HG03095 (cell line): Measurements from ENCODE around the gene MYOM3.

ENCODE experiments used
- ATAC-seq: cut with Tn5 transposase; IDR thresholded peaks from one replicate; pipeline ENCODE4 v1.9.1; 2021; ENCODE audit warnings: moderate library complexity; ENCODE audit not compliant: unreplicated experiment

Gene MYOM3

GRCh38 chr1:24117132-24117531 lies 5.2 kb upstream of the MYOM3 start:
- no peak for ATAC-seq

GRCh38 chr1:24114753-24115152 lies 2.8 kb upstream of the MYOM3 start:
- ATAC-seq = no peak

DNA sequence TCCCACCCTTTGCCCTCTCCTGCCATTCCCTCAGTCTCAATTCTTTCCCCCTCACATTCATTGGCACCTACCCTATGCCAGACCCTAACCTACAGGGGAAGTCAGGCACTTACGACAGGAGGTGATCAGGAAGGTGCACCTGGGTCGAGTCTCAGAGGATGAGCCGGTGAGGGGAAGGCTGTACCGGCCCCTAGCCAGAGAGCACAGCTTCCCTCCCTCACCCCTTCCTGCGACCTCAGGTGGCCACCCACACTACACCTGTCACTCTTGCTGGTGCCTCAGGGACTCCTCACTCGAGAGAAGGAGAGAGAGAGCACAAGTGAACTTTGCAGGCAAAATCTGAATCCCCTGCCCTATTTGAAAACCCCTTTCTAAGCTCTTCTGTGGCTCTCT lies 1.7 kb upstream of the MYOM3 start:
- no peak for ATAC-seq

GRCh38 chr1:24111262-24111995 lies 506 bp downstream of the MYOM3 start:
- no peak for ATAC-seq

- no peak for ATAC-seq
These were observed 1.2 kb downstream of the MYOM3 start for GRCh38 chr1:24110642-24111261.

DNA sequence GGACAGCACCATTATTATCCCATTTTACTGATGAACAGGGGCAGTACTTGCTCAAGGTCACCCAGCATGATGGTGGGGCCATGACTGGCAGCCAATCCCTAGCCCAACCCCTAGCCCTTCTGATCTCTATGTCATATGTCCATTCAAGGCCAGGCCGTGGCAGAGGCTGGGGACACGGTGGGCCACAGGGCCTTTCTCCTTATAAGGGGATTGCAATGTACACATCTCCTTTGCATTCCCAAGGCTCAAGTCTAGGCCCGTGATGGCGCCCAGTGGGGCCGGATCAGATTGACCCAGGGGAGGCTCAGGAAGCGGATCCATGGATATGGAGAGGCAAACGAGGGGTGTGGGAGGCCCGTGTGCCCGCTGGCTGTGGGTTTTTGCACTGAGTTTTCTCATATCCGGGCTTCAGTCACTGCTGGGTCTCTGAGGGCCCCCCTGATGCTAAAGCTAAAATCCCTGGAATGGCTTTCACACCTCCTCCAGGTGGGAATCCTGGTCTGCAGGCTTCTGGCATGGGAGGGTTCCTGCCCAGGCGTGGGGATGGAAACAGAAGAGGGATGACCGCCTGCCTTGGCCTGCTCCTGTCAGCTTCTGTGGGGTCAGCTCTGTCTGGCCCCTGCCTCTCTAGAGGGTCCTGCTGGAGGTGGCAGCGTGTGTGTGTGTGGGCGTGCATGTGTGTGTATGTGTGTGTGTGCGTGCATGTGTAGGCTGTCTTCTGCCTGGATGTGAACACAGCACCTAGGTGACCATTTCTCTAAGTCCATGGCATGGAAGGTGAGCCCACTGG lies 2.1 kb downstream of the MYOM3 start:
- ATAC-seq = no peak

DNA sequence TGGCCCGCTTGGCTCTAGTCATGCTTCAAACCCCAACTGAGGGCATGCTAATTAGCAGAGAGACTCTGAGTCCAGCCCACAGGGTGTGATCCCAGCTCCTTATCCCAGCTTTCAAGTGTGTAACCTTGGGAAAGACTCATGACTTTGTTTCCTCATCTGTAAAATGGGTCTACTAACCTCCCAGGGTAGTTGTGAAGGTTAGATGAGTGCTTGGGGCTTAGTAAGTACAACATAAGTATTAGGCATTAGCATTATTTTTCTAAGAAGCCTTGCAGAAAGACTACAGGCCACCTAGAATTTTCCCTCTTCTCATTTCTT lies 2.8 kb downstream of the MYOM3 start:
- no peak for ATAC-seq

DNA sequence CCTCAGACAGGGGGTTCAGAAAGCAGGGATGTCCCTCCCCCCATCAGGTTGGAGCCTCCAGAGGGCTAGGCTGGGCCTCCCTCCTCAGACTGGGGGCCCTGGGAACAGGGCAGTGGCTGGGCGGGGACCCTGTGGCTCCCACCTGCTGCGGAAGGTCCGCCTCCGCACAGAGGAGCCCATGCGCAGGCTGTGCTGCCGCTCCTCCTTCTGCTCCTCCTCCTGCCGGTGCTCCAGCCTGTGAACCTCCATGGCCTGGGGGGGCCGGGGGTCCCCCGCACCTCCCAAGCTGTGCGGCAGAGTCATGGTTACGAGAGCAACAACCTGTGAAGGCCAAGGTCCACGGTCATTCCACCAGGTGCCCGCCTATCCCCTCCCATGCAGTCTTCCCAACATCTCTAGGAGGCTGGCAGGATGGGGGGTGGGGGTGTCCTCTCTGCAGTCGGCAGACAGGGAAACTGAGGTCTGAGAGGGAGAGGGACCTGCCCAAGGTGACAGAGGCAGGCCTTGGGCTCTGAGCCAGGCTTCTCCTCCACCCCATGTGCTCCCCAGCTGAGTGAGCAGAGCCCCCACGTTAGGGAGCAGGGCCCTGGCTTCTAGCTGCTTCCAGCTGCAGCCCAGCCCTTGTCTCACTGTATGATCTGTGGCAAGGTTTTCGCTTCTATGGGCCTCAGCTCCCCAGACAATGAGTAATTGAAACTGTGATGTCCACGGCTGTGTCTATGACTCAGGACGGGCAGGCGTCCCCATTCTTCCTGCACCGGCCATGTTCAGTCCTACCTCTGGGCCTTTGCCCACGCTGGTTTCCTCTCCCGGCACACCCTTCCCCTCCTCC lies 3.4 kb downstream of the MYOM3 start:
- ATAC-seq = no peak

- ATAC-seq = no peak
These were observed 4.3 kb downstream of the MYOM3 start for GRCh38 chr1:24107462-24108138.

- ATAC-seq = no peak
These were observed 6.4 kb downstream of the MYOM3 start for GRCh38 chr1:24105368-24106160.

DNA sequence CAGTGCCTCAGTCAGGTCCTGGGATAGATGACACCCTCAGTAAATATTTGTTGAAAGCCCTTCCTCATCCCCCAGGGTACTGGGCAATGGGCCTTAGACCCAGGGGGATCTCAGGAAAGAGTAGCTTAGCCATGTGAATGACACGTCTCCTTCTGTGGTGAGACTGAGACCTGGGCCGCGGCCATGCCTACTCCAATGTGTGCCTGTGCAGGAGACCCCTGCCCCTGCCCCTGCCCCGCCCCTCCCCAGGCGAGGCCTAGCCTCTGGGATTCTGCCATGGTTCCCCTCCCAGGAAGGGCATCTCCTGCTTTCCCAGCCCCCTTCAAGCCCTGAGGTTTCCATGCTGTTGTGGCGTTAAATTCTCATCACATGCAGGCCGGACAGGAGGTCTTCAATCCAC lies 7.1 kb downstream of the MYOM3 start:
- ATAC-seq = no peak

DNA sequence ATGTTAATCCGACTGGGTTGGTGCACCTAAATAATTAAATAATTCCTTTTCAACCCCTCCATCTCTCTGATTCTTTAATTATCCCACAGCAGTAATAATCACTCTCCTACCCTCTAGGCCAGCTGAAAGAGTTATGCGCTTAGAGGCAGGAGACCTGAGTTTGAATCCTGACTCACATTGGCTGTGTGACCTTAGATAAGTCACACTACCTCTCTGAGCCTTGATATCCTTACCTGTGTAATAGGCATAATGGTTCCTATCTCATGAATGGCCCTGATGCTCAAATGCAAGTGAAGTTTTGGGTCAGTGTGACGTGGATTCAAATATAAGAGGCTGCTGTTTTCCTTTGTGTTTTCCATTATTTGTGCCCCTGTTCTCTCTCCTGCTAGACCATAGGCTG lies 8.1 kb downstream of the MYOM3 start:
- ATAC-seq = no peak

- no peak for ATAC-seq
These were observed 8.5 kb downstream of the MYOM3 start for GRCh38 chr1:24103408-24103807.

- ATAC-seq = no peak
These were observed 9.0 kb downstream of the MYOM3 start for GRCh38 chr1:24102961-24103360.

- no peak for ATAC-seq
These were observed 9.9 kb downstream of the MYOM3 start for GRCh38 chr1:24101796-24102586.

DNA sequence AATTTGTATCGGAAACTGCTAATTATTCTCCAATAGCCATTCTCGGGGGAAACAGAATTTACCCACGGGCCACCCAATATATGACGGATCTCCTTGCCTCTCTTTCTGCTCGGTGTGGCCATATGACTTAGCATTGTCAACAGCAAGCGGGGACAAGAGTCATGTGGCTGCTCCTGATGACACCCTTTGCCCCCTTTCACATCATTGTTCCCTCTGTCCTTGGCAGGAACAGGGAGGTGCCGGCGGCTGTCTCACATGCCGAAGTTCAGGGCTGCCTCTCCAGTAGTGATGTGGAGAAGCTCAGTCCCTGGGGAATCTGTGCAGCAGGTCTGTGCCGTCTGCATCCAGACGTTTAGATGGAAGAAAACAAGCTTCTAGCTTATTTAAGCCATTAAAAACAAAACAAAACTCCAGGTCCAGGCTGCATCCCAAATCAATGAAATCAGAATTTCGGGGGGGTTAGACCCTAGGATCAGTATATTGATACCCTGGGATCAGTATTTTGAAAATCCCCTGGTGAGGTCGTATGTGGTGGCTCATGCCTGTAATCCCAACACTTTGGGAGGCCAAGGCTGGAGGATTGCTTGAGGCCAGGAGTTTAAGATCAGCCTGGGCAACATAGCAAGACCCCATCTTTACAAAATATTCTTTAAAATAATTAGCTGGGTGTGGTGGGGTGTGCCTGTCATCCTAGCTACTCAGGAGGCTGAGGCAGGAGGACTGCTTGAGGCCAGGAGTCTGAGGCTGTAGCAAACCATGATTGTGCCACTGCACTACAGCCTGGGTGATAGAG lies 10.8 kb downstream of the MYOM3 start:
- no peak for ATAC-seq

DNA sequence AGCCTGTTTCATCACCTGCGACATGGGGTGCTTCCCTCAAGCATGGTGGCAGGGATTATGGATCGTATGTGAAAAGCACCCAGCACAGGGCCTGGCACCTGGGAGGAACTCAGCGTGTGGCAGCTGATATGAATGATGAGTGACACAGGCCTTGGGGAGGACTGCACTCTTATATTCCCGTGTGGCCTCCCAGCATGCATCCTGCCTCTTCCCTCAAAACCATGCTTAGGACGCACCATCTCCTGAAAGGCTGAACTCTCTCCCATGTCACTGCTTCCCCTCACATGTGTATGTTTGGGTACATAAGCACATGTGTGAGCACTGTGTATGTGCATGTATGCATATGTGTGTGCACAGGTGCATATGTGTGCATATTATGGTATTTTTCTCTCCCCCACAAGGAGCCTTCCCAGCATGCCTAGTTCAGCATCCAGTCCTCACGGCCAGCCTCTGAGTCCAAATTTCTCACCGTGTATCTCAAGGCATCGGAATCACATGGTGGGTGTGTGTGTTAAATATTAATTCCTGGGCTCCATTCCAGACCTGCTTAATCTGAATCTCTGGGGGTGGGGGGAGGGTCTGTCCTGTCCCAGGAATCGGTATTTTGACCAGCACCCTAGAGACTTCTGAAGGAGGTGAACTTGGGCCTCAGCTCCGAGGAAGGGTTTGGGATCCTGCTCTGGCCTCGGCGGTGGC lies 12.8 kb downstream of the MYOM3 start:
- no peak for ATAC-seq

DNA sequence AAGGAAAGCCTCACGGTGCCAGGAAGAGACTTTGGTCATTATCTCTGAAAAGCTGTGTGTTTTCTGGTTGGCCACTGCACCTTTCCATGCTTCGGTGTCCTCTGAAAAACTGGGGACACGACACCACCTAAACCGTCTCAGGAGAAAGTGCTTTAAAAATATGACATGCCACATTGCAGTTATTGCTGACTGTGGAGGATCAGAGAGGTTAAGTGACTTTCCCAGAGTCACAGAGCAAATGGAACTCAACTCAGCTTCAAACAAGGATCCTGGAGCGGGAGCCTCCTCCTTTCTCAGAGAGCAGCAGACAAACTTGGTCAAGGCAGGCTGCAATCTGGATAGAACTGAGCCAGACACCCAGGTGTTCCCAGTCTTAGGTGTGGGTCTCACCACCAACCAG lies 13.8 kb downstream of the MYOM3 start:
- no peak for ATAC-seq
